HEK293T (cell line): ENCODE results near the gene FCHSD1.

Source experiments
- ARNT ChIP-seq: fragments of 450-650 bp; IDR thresholded peaks from 2 replicates; pipeline ENCODE4 v1.6.1; 2017; ENCODE audit warnings: mild to moderate bottlenecking
- BHLHE40 ChIP-seq: fragments of 450-650 bp; IDR thresholded peaks from 2 replicates; pipeline ENCODE4 v1.6.1; 2016; ENCODE audit warnings: mild to moderate bottlenecking, moderate library complexity, borderline replicate concordance
- FOXK2 ChIP-seq: fragments of 450-650 bp; IDR thresholded peaks from 2 replicates; pipeline ENCODE4 v1.6.1; 2016; ENCODE audit warnings: mild to moderate bottlenecking
- HDGF ChIP-seq: fragments of 450-650 bp; IDR thresholded peaks from 2 replicates; pipeline ENCODE4 v1.6.1; 2017; ENCODE audit warnings: antibody characterized with exemption, borderline replicate concordance
- LEF1 ChIP-seq: fragments of 450-650 bp; IDR thresholded peaks from 2 replicates; pipeline ENCODE4 v1.6.1; 2017; ENCODE audit warnings: mild to moderate bottlenecking, borderline replicate concordance
- NFRKB ChIP-seq: fragments of 450-650 bp; IDR thresholded peaks from 2 replicates; pipeline ENCODE4 v1.6.1; 2016; ENCODE audit warnings: mild to moderate bottlenecking, moderate library complexity
- PKNOX1 ChIP-seq: fragments of 450-650 bp; IDR thresholded peaks from 2 replicates; pipeline ENCODE4 v1.6.1; 2016
- SP1 ChIP-seq: fragments of 450-650 bp; IDR thresholded peaks from 2 replicates; pipeline ENCODE4 v1.6.1; 2017
- SUZ12 ChIP-seq: fragments of 450-650 bp; IDR thresholded peaks from 2 replicates; pipeline ENCODE4 v1.6.1; 2016; ENCODE audit warnings: mild to moderate bottlenecking
- TARDBP ChIP-seq: fragments of 450-650 bp; IDR thresholded peaks from 2 replicates; pipeline ENCODE4 v1.6.1; 2016
- ZNF384 ChIP-seq: fragments of 450-650 bp; IDR thresholded peaks from 2 replicates; pipeline ENCODE4 v1.6.1; 2016

DNA sequence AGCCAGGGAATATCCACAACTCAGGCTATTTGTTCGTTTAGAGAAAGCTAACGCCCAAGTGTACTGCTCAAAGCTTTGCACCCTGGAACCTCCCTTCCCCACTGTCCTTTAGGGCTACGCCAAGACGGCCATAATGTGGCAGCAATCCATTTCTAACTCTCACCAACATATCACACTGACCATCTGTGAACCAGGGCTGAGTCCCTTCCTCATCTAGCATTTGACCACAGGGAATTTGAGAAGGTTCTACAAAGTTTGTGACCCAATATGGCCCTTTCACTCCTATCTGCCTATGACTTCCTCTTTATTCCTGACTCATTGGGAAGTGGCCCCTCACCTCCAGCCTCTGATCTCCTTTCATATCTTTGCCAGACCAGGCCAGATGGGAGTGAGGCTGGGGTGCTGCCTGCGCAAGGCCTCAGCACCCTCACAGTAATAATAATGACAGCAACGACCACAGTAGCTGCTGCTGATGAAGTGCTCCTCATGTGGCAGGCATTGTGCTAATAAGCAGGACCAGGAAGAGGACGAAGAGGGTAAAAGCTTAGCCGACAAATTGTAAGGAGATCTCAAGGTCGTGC is 40.2 kb upstream of the FCHSD1 start:
- TF ChIP-seq TARDBP: no peak
- no peak for TF ChIP-seq NFRKB
- no peak for TF ChIP-seq SUZ12
- no peak for TF ChIP-seq SP1
- TF ChIP-seq LEF1: no peak
- TF ChIP-seq HDGF: no peak
- TF ChIP-seq PKNOX1: no peak
- no peak for TF ChIP-seq FOXK2
- no peak for TF ChIP-seq ZNF384
- TF ChIP-seq BHLHE40: no peak
- TF ChIP-seq ARNT: no peak
